GM12878 (cell line): ENCODE results near the gene TIA1. TPM values are rescaled to one million over a fixed set of nuclear protein-coding genes. Genes with fewer than 3 reads are reported as not detected.

ENCODE experiments used
- ATAC-seq: fragments of 200-7000 bp; cut with Tn5 transposase; 3 replicates; pipeline ENCODE4 v1.9.1; 2020; ENCODE audit warnings: mild to moderate bottlenecking, moderate library complexity
- BruUV-seq: library from RNA; stranded (reverse); fragments of 400-500 nt; replicated peaks from 2 replicates; lab custom pipeline; 2021; lab: Mats Ljungman, UMichigan
- CTCF ChIA-PET: fragments of 300-600 bp; sonication (Branson Sonifier 250); formaldehyde crosslinking; extraction: SDS; loops from one replicate; lab custom pipeline; 2021; ENCODE audit warnings: inconsistent platforms; lab: Yijun Ruan, JAX
- POLR2A ChIA-PET: fragments of 350-600 bp; formaldehyde crosslinking; extraction: SDS; loops from one replicate; lab custom pipeline; 2021; ENCODE audit warnings: inconsistent platforms; lab: Charles Lee
- RAD21 ChIA-PET: fragments of 300-600 bp; sonication (Branson Sonifier 250); formaldehyde crosslinking; loops from one replicate; lab custom pipeline; 2023; ENCODE audit warnings: antibody characterized with exemption; ENCODE audit not compliant: unreplicated experiment; lab: Charles Lee
- SMC1A ChIA-PET: fragments of 300-600 bp; sonication (Branson Sonifier 250); formaldehyde crosslinking; loops from one replicate; lab custom pipeline; 2023; ENCODE audit not compliant: unreplicated experiment, uncharacterized antibody; lab: Charles Lee
- DNase-seq: peaks from one replicate; pipeline ENCODE4 v3.0.0-alpha.2; 2011; ENCODE audit warnings: low read depth, low spot score
- FAIRE-seq: peaks from 3 replicates; lab custom pipeline; 2011; peaks lifted over from hg19 to GRCh38; lab: Jason Lieb, UNC
- H2AFZ ChIP-seq: 2 replicates; pipeline ENCODE4 v1.6.0; 2011; ENCODE audit warnings: low read depth, low read length, control low read depth; ENCODE audit not compliant: control insufficient read depth
- H3K27ac ChIP-seq: 2 replicates; pipeline ENCODE4 v1.5.1; 2011; ENCODE audit warnings: control low read depth; ENCODE audit not compliant: control insufficient read depth, insufficient read depth
- H3K27me3 ChIP-seq, 2 experiments: replicated peaks in 1 of 2; 2 replicates each; pipeline versions ENCODE4 v1.6.0 to v1.6.1; 2011; ENCODE audit warnings: low read length in 1 of 2; ENCODE audit not compliant: control insufficient read depth in 2 of 2, insufficient read depth in 2 of 2
- H3K36me3 ChIP-seq, 2 experiments: 2 replicates each; pipeline ENCODE4 v1.5.1; 2011; ENCODE audit warnings: low read length in 1 of 2; ENCODE audit not compliant: control insufficient read depth in 2 of 2, insufficient read depth in 2 of 2
- H3K4me1 ChIP-seq: 2 replicates; pipeline ENCODE4 v1.6.1; 2011; ENCODE audit warnings: mild to moderate bottlenecking, low read length, moderate library complexity, mixed read lengths; ENCODE audit not compliant: control insufficient read depth, insufficient read depth
- H3K4me2 ChIP-seq: 2 replicates; pipeline ENCODE4 v1.6.0; 2011; ENCODE audit warnings: control low read depth; ENCODE audit not compliant: control insufficient read depth, insufficient read depth
- H3K4me3 ChIP-seq: fragments of 200-600 bp; sonication (generic); 2 replicates; pipeline ENCODE4 v1.5.1; 2016
- H3K79me2 ChIP-seq: 2 replicates; pipeline ENCODE4 v1.6.0; 2011; ENCODE audit warnings: low read length; ENCODE audit not compliant: control insufficient read depth, insufficient read depth
- H3K9ac ChIP-seq: 2 replicates; pipeline ENCODE4 v1.8.0; 2011; ENCODE audit warnings: low read length, control low read depth, mixed read lengths; ENCODE audit not compliant: control insufficient read depth, insufficient read depth
- H3K9me3 ChIP-seq: replicated peaks from 3 replicates; pipeline ENCODE4 v1.5.1; 2011; ENCODE audit warnings: mild to moderate bottlenecking, low read length; ENCODE audit not compliant: control insufficient read depth, insufficient read depth
- H4K20me1 ChIP-seq: 2 replicates; pipeline ENCODE4 v1.6.0; 2011; ENCODE audit not compliant: control insufficient read depth, insufficient read depth
- BCL11A ChIP-seq: IDR thresholded peaks from 2 replicates; pipeline ENCODE4 v1.6.1; 2011; ENCODE audit warnings: low read depth, low read length
- CBFB ChIP-seq: IDR thresholded peaks from 2 replicates; pipeline ENCODE4 v1.6.1; 2016; ENCODE audit warnings: antibody characterized with exemption, low read depth
- ETV6 ChIP-seq, 2 experiments: fragments of 450-650 bp in 1 of 2; IDR thresholded peaks in 1 of 2; conservative IDR thresholded peaks in 1 of 2; 2 replicates each; pipeline ENCODE4 v1.6.1; 2014; ENCODE audit warnings: antibody characterized with exemption in 1 of 2, borderline replicate concordance in 1 of 2, low read depth in 1 of 2, mild to moderate bottlenecking in 1 of 2, moderate library complexity in 1 of 2
- HDAC6 ChIP-seq: fragments of 200-600 bp; sonication (generic); IDR thresholded peaks from one replicate; pipeline ENCODE4 v1.8.0; 2017; ENCODE audit warnings: antibody characterized with exemption; ENCODE audit not compliant: unreplicated experiment
- JUNB ChIP-seq: IDR thresholded peaks from 2 replicates; pipeline ENCODE4 v1.6.1; 2016; ENCODE audit warnings: antibody characterized with exemption, mild to moderate bottlenecking
- KAT2A ChIP-seq: conservative IDR thresholded peaks from 2 replicates; pipeline ENCODE4 v1.6.1; 2011; ENCODE audit warnings: low read depth, low read length; ENCODE audit not compliant: control insufficient read depth
- MYB ChIP-seq: fragments of 150-350 bp; IDR thresholded peaks from 2 replicates; pipeline ENCODE4 v1.6.1; 2014; ENCODE audit warnings: mild to moderate bottlenecking, low read depth, low read length, borderline replicate concordance
- NFXL1 ChIP-seq: fragments of 450-650 bp; IDR thresholded peaks from 2 replicates; pipeline ENCODE4 v1.6.1; 2017; ENCODE audit warnings: antibody characterized with exemption, mild to moderate bottlenecking, borderline replicate concordance
- NFYB ChIP-seq: IDR thresholded peaks from 2 replicates; pipeline ENCODE4 v1.6.1; 2011; ENCODE audit warnings: low read depth, mild to moderate bottlenecking, low read length, improper control_type of control experiment, moderate library complexity; ENCODE audit not compliant: insufficient read depth
- PAX5 ChIP-seq: IDR thresholded peaks from 2 replicates; pipeline ENCODE4 v1.6.1; 2011; ENCODE audit warnings: low read depth, low read length, borderline replicate concordance
- POLR2AphosphoS2 ChIP-seq: IDR thresholded peaks from 2 replicates; pipeline ENCODE4 v1.6.1; 2011; ENCODE audit warnings: low read depth, mild to moderate bottlenecking, low read length, improper control_type of control experiment, moderate library complexity
- RAD21 ChIP-seq: IDR thresholded peaks from 2 replicates; pipeline ENCODE4 v1.6.1; 2011; ENCODE audit warnings: mild to moderate bottlenecking, low read depth, low read length, moderate library complexity; ENCODE audit not compliant: insufficient read depth
- TCF12 ChIP-seq: IDR thresholded peaks from 2 replicates; pipeline ENCODE4 v1.6.1; 2011; ENCODE audit warnings: low read depth, mild to moderate bottlenecking, low read length
- ZNF217 ChIP-seq: fragments of 450-650 bp; IDR thresholded peaks from 2 replicates; pipeline ENCODE4 v1.6.1; 2017; ENCODE audit warnings: antibody characterized with exemption, mild to moderate bottlenecking
- ZSCAN29 ChIP-seq: fragments of 450-650 bp; IDR thresholded peaks from 2 replicates; pipeline ENCODE4 v1.6.1; 2017; ENCODE audit warnings: mild to moderate bottlenecking, moderate library complexity
- WGBS: methylation state at CpG from one replicate; pipeline ENCODE4 v1.1.6; 2016; ENCODE audit warnings: low lambda C conversion rate; ENCODE audit not compliant: insufficient replicate concordance, insufficient coverage; ENCODE audit errors: missing lambda C conversion rate; 5-methylcytosine and 5-hydroxymethylcytosine counted together
- in situ Hi-C: fragments of 300-500 bp; cut with MboI; formaldehyde crosslinking; loops from 9 replicates; pipeline ENCODE4 v1.14.3; 2018; ENCODE audit warnings: mixed read lengths
- intact Hi-C: fragments of 100-400 bp; cut with micrococcal nuclease; formaldehyde crosslinking; loops from one replicate; pipeline ENCODE4 v1.14.2; 2022; ENCODE audit not compliant: unreplicated experiment
- polyA plus RNA-seq, 11 experiments: library from polyadenylated mRNA; depleted of rRNA in 4 of 11; unstranded in 6 of 11; stranded (reverse) in 5 of 11; fragments of >200 nt; fragmentation: Nextera tagmentation in 4 of 11; fragmentation: Illumina TruSeq in 1 of 11; extraction: Ambion mirVana in 4 of 11; extraction: Trizol in 1 of 11; gene quantifications; 1 replicate in 1 of 11; 2 replicates in 10 of 11; pipeline versions ENCODE4 v1.2.1 to v1.2.3, GENCODE V29; 2011 to 2016; ENCODE audit warnings: inconsistent platforms in 2 of 11, missing spikeins in 2 of 11, low read depth in 1 of 11
- total RNA-seq, 4 experiments: library from RNA; depleted of rRNA in 3 of 4; stranded (reverse); fragments of >200 nt in 3 of 4; fragmentation: Illumina TruSeq in 1 of 4; extraction: Trizol in 1 of 4; gene quantifications; 2 replicates each; pipeline versions ENCODE4 v1.2.1 to v1.2.3, GENCODE V29; 2013 to 2021
- TF ChIP-seq, protein P1 (sequence below): IDR thresholded peaks from 2 replicates; pipeline ENCODE4 v1.6.1; 2012; ENCODE audit warnings: low read depth, low read length, improper control_type of control experiment

Gene TIA1
- total and polyA plus RNA-seq, 10 of the 15 experiments (the other 5 are each of a cell fraction or from before 2014, with no cell fraction given): 21.5 to 155 (median 67.0) TPM

DNA sequence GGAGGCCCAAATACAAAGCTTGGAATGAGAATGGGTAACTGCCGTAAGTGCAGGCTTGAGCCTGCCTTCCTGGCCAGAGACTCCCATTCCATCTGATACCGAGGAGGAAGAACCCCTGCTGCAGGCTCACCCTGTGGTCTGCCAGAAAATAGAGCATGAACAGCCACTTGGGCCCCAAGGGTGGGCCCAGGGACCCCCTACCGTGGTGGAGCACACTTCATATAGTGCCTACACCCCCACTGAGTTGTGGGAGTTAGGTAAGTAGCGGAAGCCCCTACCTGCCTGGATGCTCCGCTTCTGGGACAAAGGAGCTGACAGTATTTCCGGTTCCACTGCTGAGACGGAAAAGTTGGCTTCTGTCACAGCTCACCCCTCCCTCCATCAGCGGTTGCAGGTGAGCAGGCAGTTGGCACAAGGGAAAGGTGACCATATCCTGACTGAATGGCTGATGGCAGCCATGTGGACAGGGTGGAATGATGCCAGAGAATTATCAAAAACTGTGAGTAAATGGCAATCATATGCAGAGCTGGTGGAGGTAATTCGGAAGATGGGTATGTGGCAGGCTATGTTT is 46.1 kb downstream of the TIA1 start:
- no peaks in the 10 kb centered on the region for H3K36me3 ChIP-seq
- 80% methylated on average over 9 of the region's 9 CpGs for WGBS
- POLR2A ChIA-PET: interaction anchor here (1.8 kb wide), 1 partner anchor 11 kb away, joined by 4 read pairs; the partner anchor contains the start of gene C2orf42
- no peaks in the 10 kb centered on the region for H4K20me1 ChIP-seq
- no peak overlapping the region for H3K4me2 ChIP-seq
- no peaks in the 10 kb centered on the region for H3K27me3 ChIP-seq
- BruUV-seq: no TSS peak
- DNase-seq (no peak), ATAC-seq (no peak), FAIRE-seq (no peak)
- no peaks in the 10 kb centered on the region for H3K79me2 ChIP-seq
- H3K4me3 ChIP-seq: no peak overlapping the region
- CTCF ChIA-PET: interaction anchor here (1.0 kb wide), 1 partner anchor 11 kb away, joined by 3 read pairs; the partner anchor contains the start of gene C2orf42
- H3K4me1 ChIP-seq: no peaks in the 10 kb centered on the region
- H2AFZ ChIP-seq: no peak overlapping the region
- SMC1A ChIA-PET: interaction anchor here (1.5 kb wide), 1 partner anchor 11 kb away, joined by 3 read pairs; no protein-coding TSS in a partner anchor
- RAD21 ChIA-PET: interaction anchor here (0.6 kb wide), 1 partner anchor 431 kb away, joined by 3 read pairs; no protein-coding TSS in a partner anchor
- H3K9ac ChIP-seq: no peak overlapping the region
- intact Hi-C loops: no loop called here
- no peaks in the 10 kb centered on the region; the same call in 2 of the 3 replicates for H3K9me3 ChIP-seq
- no peak overlapping the region for H3K27ac ChIP-seq
- TF ChIP-seq ZNF217: no peak
- TF ChIP-seq ETV6 (conservative IDR thresholded peaks at IDR 0.05 in 1 of 2, IDR thresholded peaks at IDR 0.05 in 1 of 2; ENCODE audit: borderline replicate concordance in 1 of 2, low read depth in 1 of 2): no peak
- TF ChIP-seq POLR2AphosphoS2: no peak
- no peak for TF ChIP-seq RAD21
- no peak for TF ChIP-seq TCF12
- TF ChIP-seq HDAC6: no peak
- no peak for TF ChIP-seq PAX5
- TF ChIP-seq ZSCAN29: no peak
- TF ChIP-seq KAT2A: no peak
- no peak for TF ChIP-seq CBFB
- no peak for TF ChIP-seq NFYB
- no peak for TF ChIP-seq JUNB
- no peak for TF ChIP-seq BCL11A
- TF ChIP-seq MYB: no peak
- TF ChIP-seq, protein P1, sequence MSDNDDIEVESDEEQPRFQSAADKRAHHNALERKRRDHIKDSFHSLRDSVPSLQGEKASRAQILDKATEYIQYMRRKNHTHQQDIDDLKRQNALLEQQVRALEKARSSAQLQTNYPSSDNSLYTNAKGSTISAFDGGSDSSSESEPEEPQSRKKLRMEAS: no peak
- TF ChIP-seq NFXL1: no peak
- in situ Hi-C loops: no loop called here
